ENCODE measurements around the gene TMEM37.

TMEM37 gene

DNA sequence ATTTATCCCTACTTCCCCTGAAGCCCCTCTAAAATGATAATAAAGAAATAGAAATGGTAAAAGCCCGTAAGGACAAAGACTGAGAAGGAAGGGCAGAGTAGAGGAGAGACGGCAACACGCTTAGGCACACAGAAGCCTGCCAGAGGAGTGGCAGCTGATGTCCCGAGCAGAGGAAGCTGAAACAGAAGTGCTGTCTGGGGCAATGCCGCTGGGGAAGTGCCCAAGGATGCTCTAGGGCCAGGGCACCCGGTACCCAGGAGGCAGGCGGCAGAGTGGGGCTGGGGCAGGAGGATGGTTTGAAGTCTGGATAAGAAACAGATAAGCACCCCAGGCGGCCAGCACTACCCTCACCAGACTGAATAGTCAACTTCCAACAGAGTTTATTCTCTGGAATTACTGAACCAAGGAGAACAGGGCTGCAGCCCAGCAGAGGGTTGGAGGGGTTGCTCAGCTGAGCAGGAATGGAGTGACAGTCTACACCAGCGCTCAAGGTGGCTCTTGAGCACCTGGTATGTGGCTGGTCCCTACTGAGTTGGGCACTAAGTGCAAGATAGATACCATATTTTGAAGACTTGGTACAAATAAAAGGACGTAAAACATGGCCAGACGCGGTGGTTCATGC is 22.4 kb downstream of the TMEM37 start:
- no peak overlapping the region for H3K4me3 ChIP-seq (ENCODE audit: low read depth, low read length)
- no peaks in the 10 kb centered on the region for H3K36me3 ChIP-seq (ENCODE audit: control insufficient read depth, insufficient read depth, low read length)
- H3K27me3 ChIP-seq (ENCODE audit: control insufficient read depth, insufficient read depth, low read length) = no peaks in the 10 kb centered on the region
- no peaks in the 10 kb centered on the region for H3K4me1 ChIP-seq (ENCODE audit: control insufficient read depth, insufficient read depth, low read length)
- H3K9ac ChIP-seq (ENCODE audit: low read depth, low read length) = no peak overlapping the region
- H3K9me3 ChIP-seq (ENCODE audit: control insufficient read depth, insufficient read depth, low read length) = no peaks in the 10 kb centered on the region

DNA sequence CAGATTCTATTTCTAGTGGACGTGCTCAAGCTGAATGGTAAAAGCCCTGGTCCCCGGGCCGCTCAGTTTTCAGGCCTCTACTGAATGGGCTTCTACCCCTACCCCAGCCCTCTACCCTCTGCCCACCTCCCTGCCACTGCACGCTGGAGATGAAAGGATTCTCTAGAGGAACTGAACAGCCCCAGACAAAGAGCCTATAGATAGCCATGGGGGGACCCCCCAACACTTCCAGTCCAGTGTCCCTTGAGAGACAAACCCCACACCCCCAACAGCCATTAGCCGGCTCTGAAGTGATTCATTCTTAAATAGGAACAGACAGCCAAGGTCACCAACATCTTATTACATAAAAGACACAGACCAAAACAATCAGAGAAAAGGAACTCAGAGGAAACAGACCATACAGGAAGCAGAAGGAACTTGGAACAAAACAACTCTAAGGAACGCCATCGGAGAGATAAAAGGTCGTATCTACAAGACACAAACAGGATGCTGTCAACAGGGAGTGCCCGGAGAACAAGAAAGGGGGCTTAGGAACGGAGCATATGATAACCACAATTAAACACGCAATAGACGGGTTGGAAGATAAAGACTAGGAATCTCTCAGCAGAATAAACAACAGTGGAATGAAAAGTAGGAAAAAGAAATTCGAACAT is 23.5 kb downstream of the TMEM37 start:
- no peaks in the 10 kb centered on the region for H3K9me3 ChIP-seq (ENCODE audit: control insufficient read depth, insufficient read depth, low read length)
- H3K4me3 ChIP-seq (ENCODE audit: low read depth, low read length) = no peak overlapping the region
- H3K36me3 ChIP-seq (ENCODE audit: control insufficient read depth, insufficient read depth, low read length) = no peaks in the 10 kb centered on the region
- H3K27me3 ChIP-seq (ENCODE audit: control insufficient read depth, insufficient read depth, low read length) = no peaks in the 10 kb centered on the region
- no peak overlapping the region for H3K9ac ChIP-seq (ENCODE audit: low read depth, low read length)
- H3K4me1 ChIP-seq (ENCODE audit: control insufficient read depth, insufficient read depth, low read length) = no peaks in the 10 kb centered on the region

DNA sequence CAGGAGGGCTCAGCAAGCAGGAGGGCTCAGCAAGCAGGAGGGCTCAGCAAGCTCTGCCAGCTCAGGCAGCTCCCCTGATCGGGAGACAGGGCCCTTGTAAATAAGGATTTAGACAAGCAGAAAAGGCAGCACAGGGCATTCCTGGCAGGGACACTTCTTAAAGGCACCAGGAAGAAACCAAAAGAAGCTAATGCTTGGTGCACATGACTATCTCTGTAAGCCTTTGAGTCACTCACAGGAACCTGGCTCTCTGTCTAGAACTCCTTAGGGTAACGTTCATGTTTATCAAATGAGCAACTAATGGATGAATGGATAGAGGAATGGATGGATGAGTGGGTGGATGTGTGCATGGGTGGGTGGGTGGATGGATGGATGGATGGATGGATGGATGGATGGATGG is 28.4 kb downstream of the TMEM37 start:
- Histone ChIP-seq H3K9ac (ENCODE audit: low read depth, low read length) (no peak overlapping the region), H3K9me3 (ENCODE audit: control insufficient read depth, insufficient read depth, low read length) (no peaks in the 10 kb centered on the region), H3K36me3 (ENCODE audit: control insufficient read depth, insufficient read depth, low read length) (no peaks in the 10 kb centered on the region), H3K27me3 (ENCODE audit: control insufficient read depth, insufficient read depth, low read length) (no peaks in the 10 kb centered on the region), H3K4me3 (ENCODE audit: low read depth, low read length) (no peak overlapping the region), H3K4me1 (ENCODE audit: control insufficient read depth, insufficient read depth, low read length) (no peaks in the 10 kb centered on the region)

DNA sequence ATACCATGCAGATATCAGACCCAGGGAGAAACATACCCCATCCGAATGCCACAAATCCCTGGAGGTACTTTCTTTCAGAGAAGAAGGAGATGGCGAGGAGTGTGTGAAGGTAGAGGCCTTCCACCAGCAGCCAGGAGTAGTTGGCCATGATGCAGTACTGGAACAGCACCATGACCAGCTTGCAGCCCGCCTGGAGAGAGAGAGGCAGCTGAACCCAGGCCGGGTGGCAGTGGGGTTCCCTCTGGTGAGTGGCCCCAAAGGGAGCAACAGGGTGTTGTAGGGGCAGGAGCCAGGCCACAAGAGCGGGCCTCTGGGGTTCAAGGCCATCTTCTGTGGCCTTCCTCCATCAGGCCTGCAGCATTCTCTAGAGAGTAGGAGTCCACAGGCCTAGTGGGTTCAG is 30.2 kb downstream of the TMEM37 start:
- no peaks in the 10 kb centered on the region for H3K9me3 ChIP-seq (ENCODE audit: control insufficient read depth, insufficient read depth, low read length)
- no peak overlapping the region for H3K4me3 ChIP-seq (ENCODE audit: low read depth, low read length)
- no peaks in the 10 kb centered on the region for H3K36me3 ChIP-seq (ENCODE audit: control insufficient read depth, insufficient read depth, low read length)
- no peaks in the 10 kb centered on the region for H3K27me3 ChIP-seq (ENCODE audit: control insufficient read depth, insufficient read depth, low read length)
- no peaks in the 10 kb centered on the region for H3K4me1 ChIP-seq (ENCODE audit: control insufficient read depth, insufficient read depth, low read length)
- H3K9ac ChIP-seq (ENCODE audit: low read depth, low read length) = no peak overlapping the region

DNA sequence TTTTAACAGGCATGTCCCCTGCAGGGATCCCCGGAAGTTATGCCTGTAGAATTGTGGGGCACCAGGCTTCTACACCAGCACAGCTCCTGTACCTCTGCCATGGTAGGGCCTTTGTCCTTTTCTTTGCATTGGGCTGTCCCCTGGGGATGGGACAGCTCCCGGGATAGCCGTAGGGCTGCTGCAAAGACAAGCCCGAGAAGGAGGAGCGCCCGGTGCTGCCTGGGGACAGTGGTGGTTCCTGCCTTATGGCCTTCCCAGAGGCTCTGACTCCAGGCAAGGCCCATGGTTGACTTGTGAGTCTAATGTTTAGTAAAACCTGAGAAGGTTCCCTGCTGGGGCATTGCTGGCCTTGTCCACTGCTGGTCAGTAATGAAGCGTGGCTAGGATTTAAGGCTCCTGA is 30.9 kb downstream of the TMEM37 start:
- Histone ChIP-seq H3K27me3 (ENCODE audit: control insufficient read depth, insufficient read depth, low read length) (no peaks in the 10 kb centered on the region), H3K9me3 (ENCODE audit: control insufficient read depth, insufficient read depth, low read length) (no peaks in the 10 kb centered on the region), H3K4me1 (ENCODE audit: control insufficient read depth, insufficient read depth, low read length) (no peaks in the 10 kb centered on the region), H3K36me3 (ENCODE audit: control insufficient read depth, insufficient read depth, low read length) (no peaks in the 10 kb centered on the region), H3K4me3 (ENCODE audit: low read depth, low read length) (no peak overlapping the region), H3K9ac (ENCODE audit: low read depth, low read length) (no peak overlapping the region)

DNA sequence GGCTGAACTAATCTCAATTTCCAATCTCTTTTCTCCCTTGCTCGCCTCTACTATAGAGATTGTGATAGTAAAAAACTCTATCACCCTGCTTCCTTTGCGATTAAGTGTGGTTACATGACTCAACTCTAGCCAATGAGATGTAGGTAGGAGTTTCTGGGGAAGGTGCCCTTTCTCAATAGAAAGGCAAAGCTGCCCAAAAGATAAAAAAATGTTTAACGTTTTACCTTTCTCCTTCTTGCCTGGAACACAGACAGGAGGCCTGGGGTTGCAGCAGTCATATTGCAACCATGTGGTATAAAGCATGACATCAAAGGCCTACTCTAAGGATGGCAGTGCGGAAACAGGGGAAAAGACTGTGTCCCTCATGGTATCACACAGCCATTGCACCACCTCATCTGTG is 31.5 kb downstream of the TMEM37 start:
- H3K27me3 ChIP-seq (ENCODE audit: control insufficient read depth, insufficient read depth, low read length) = no peaks in the 10 kb centered on the region
- no peak overlapping the region for H3K4me3 ChIP-seq (ENCODE audit: low read depth, low read length)
- no peaks in the 10 kb centered on the region for H3K36me3 ChIP-seq (ENCODE audit: control insufficient read depth, insufficient read depth, low read length)
- H3K4me1 ChIP-seq (ENCODE audit: control insufficient read depth, insufficient read depth, low read length) = no peaks in the 10 kb centered on the region
- H3K9me3 ChIP-seq (ENCODE audit: control insufficient read depth, insufficient read depth, low read length) = no peaks in the 10 kb centered on the region
- H3K9ac ChIP-seq (ENCODE audit: low read depth, low read length) = no peak overlapping the region

DNA sequence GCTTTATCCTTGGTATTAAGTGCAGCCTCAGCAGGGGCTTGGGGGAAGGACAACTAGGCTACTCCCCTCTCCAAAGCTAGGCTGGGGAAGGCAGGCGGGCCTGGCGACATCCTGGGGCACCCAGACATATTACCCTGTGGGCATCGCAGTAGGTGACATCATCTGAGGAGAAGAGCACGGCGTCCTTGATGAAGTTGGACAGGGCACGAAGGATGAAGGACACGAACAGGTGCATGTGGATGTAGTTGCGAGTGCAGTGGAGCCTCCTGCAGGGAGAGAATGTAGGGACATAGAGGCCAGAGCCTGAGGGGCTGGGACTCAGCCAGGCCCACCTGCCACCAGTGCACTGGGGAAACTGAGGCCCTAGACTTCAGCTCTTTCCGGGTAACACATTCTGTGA is 32.3 kb downstream of the TMEM37 start:
- no peak overlapping the region for H3K4me3 ChIP-seq (ENCODE audit: low read depth, low read length)

DNA sequence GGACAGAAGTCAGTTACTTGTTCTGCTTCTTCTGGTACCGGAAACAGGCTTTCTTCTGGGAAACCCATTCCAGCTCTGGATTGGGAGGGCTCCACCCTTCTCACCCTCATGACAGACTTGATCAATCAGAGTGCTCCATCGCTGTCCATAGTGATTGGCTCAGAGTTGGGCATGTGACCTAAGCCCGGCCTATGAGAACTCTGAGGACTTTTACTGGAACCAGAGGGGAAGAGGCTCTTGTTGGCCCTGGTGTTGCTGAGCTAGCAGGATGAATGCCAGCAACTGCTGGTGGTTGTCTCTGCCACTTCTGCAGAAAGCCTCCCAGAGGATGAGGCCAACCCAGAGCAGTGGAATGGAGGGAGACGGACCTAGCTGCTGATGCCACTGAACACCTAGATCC is 33.3 kb downstream of the TMEM37 start:
- H3K9ac ChIP-seq (ENCODE audit: low read depth, low read length) = no peak overlapping the region
- no peak overlapping the region for H3K4me3 ChIP-seq (ENCODE audit: low read depth, low read length)
- H3K27me3 ChIP-seq (ENCODE audit: control insufficient read depth, insufficient read depth, low read length) = no peaks in the 10 kb centered on the region
- H3K4me1 ChIP-seq (ENCODE audit: control insufficient read depth, insufficient read depth, low read length) = no peaks in the 10 kb centered on the region
- H3K36me3 ChIP-seq (ENCODE audit: control insufficient read depth, insufficient read depth, low read length) = no peaks in the 10 kb centered on the region
- no peaks in the 10 kb centered on the region for H3K9me3 ChIP-seq (ENCODE audit: control insufficient read depth, insufficient read depth, low read length)

More for the DNA sequence above, 32.3 kb downstream of the TMEM37 start:
- no peaks in the 10 kb centered on the region for H3K27me3 ChIP-seq (ENCODE audit: control insufficient read depth, insufficient read depth, low read length)
- no peak overlapping the region for H3K9ac ChIP-seq (ENCODE audit: low read depth, low read length)
- H3K36me3 ChIP-seq (ENCODE audit: control insufficient read depth, insufficient read depth, low read length) = no peaks in the 10 kb centered on the region
- no peaks in the 10 kb centered on the region for H3K9me3 ChIP-seq (ENCODE audit: control insufficient read depth, insufficient read depth, low read length)
- no peaks in the 10 kb centered on the region for H3K4me1 ChIP-seq (ENCODE audit: control insufficient read depth, insufficient read depth, low read length)

DNA sequence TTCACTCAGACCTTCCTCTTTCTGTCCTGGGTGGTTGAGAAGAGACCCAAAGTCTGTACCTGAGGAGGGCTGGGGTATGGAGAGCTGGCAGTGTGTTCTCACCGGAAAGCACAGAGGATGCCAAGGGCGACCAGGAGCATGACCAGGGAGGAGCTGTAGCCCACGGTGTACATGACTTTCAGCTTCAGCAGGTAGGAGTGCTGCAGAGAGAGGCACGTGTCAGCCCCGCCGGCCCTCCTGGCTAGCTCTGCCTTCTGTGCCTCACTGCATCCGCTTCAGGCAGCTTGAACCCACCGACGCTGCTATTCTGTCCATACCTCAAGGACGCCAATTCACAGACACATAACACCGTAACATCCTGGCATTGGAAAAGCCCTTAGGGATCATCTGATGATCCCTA is 34.0 kb downstream of the TMEM37 start:
- H3K27me3 ChIP-seq (ENCODE audit: control insufficient read depth, insufficient read depth, low read length) = no peaks in the 10 kb centered on the region
- H3K9ac ChIP-seq (ENCODE audit: low read depth, low read length) = no peak overlapping the region
- no peaks in the 10 kb centered on the region for H3K4me1 ChIP-seq (ENCODE audit: control insufficient read depth, insufficient read depth, low read length)
- no peaks in the 10 kb centered on the region for H3K36me3 ChIP-seq (ENCODE audit: control insufficient read depth, insufficient read depth, low read length)
- no peaks in the 10 kb centered on the region for H3K9me3 ChIP-seq (ENCODE audit: control insufficient read depth, insufficient read depth, low read length)
- no peak overlapping the region for H3K4me3 ChIP-seq (ENCODE audit: low read depth, low read length)

DNA sequence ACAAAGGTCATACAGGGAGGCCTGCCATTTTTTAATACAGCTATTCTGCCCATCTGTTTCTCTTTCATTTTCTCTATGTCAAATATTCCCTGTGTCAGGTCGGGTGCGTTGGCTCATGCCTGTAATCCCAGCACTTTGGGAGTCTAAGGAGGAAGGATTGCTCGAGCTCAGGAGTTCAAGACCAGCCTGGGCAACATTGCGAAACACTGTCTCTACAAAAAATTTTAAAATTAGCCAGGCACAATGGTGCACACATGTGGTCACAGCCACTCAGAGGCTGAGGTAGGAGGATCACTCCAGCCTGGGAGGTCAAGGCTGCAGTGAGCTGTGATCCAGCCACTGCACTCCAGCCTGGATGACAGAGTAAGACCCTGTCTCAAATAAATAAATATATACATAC is 34.7 kb downstream of the TMEM37 start:
- H3K9me3 ChIP-seq (ENCODE audit: control insufficient read depth, insufficient read depth, low read length) = no peaks in the 10 kb centered on the region
- H3K27me3 ChIP-seq (ENCODE audit: control insufficient read depth, insufficient read depth, low read length) = no peaks in the 10 kb centered on the region
- H3K9ac ChIP-seq (ENCODE audit: low read depth, low read length) = no peak overlapping the region
- no peak overlapping the region for H3K4me3 ChIP-seq (ENCODE audit: low read depth, low read length)
- no peaks in the 10 kb centered on the region for H3K4me1 ChIP-seq (ENCODE audit: control insufficient read depth, insufficient read depth, low read length)
- no peaks in the 10 kb centered on the region for H3K36me3 ChIP-seq (ENCODE audit: control insufficient read depth, insufficient read depth, low read length)

DNA sequence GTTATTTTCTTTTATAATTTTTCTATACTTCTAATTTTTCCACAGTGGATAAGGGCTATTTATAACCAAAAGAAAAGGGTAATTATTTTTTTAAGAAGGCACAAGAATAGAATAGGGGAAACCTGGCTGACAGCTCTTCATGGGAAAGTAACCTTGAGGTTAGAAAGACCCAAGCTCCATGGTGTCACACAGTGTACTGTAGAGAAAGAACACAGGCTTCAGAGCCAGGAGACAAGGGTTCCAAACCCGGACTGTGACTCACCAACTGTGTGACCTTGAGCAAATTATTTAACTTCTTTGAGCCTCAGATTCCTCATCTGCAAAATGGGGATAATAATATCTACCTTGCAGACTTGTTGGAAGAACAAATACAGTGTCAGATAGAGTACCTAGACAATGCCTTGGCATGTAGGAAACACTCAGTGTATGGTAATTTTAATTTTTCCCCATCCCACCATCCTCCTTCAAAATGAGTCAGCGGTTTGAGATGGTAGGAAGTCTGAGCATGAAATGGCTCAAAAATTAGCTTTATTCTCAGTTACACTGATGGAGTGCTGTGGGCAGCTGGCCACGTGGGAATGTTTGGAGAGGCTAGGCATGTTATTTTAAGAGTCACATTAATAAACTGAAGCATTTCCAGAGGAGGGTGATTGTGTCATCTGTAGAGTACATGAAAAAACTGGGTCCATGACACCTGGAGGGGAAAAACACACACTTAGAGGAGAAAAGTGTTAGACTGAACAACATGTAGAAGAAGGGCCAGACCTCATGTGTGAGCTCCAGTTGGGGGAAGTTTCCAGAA is 36.7 kb downstream of the TMEM37 start:
- Histone ChIP-seq H3K36me3 (ENCODE audit: control insufficient read depth, insufficient read depth, low read length) (no peaks in the 10 kb centered on the region), H3K4me1 (ENCODE audit: control insufficient read depth, insufficient read depth, low read length) (no peaks in the 10 kb centered on the region), H3K4me3 (ENCODE audit: low read depth, low read length) (no peak overlapping the region)

DNA sequence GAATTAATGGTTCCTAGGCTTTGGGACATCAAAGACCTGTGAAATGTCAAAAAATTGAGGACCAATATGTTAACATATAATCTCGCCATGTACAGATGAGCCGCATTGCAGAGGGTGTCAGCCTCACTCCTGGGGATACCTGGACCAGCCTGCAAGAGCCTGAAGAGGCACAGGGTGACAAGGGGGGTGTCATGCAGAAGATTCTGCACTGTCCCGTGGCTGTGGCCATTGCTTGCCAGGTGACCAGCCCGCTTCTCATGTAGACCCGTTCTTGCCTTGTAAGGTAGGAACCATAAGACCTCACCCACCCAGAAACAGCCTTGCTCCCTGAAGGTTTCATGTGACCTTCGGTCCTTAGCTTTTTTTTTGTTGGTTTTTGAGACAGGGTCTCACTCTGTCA is 37.5 kb downstream of the TMEM37 start:
- Histone ChIP-seq H3K27me3 (ENCODE audit: control insufficient read depth, insufficient read depth, low read length) (no peaks in the 10 kb centered on the region), H3K9ac (ENCODE audit: low read depth, low read length) (no peak overlapping the region), H3K9me3 (ENCODE audit: control insufficient read depth, insufficient read depth, low read length) (no peaks in the 10 kb centered on the region), H3K4me3 (ENCODE audit: low read depth, low read length) (no peak overlapping the region), H3K4me1 (ENCODE audit: control insufficient read depth, insufficient read depth, low read length) (no peaks in the 10 kb centered on the region), H3K36me3 (ENCODE audit: control insufficient read depth, insufficient read depth, low read length) (no peaks in the 10 kb centered on the region)

More for the DNA sequence above, 36.7 kb downstream of the TMEM37 start:
- no peak overlapping the region for H3K9ac ChIP-seq (ENCODE audit: low read depth, low read length)
- no peaks in the 10 kb centered on the region for H3K27me3 ChIP-seq (ENCODE audit: control insufficient read depth, insufficient read depth, low read length)
- H3K9me3 ChIP-seq (ENCODE audit: control insufficient read depth, insufficient read depth, low read length) = no peaks in the 10 kb centered on the region
